Neural progenitor cell (in vitro differentiated cells): Measurements from ENCODE around the gene WFS1. TPM values are rescaled to one million over a fixed set of nuclear protein-coding genes. Genes with fewer than 3 reads are reported as not detected.

Source experiments
- DNase-seq: peaks from one replicate; pipeline ENCODE4 v3.0.0-alpha.2; 2016; ENCODE audit warnings: low spot score
- H2AFZ ChIP-seq: fragments of 200-600 bp; sonication (generic); replicated peaks from 2 replicates; pipeline ENCODE4 v1.6.1; 2016; ENCODE audit warnings: antibody characterized with exemption
- H3F3A ChIP-seq: fragments of 200-600 bp; sonication (generic); 2 replicates; pipeline ENCODE4 v1.6.1; 2016; ENCODE audit warnings: antibody characterized with exemption, low read depth
- H3K27ac ChIP-seq: fragments of 200-600 bp; sonication (generic); 2 replicates; pipeline ENCODE4 v1.5.1; 2016; ENCODE audit warnings: mild to moderate bottlenecking
- H3K27me3 ChIP-seq: fragments of 200-600 bp; sonication (generic); 2 replicates; pipeline ENCODE4 v1.6.1; 2016; ENCODE audit warnings: mild to moderate bottlenecking, moderate library complexity
- H3K36me3 ChIP-seq: fragments of 200-600 bp; sonication (generic); 2 replicates; pipeline ENCODE4 v1.5.1; 2016
- H3K4me1 ChIP-seq: fragments of 200-600 bp; sonication (generic); 2 replicates; pipeline ENCODE4 v1.6.1; 2016; ENCODE audit warnings: mixed run types
- H3K4me2 ChIP-seq: fragments of 200-600 bp; sonication (generic); 2 replicates; pipeline ENCODE4 v1.6.1; 2016
- H3K4me3 ChIP-seq: fragments of 200-600 bp; sonication (generic); 2 replicates; pipeline ENCODE4 v1.5.1; 2016
- H3K79me2 ChIP-seq: fragments of 200-600 bp; sonication (generic); 2 replicates; pipeline ENCODE4 v1.6.1; 2016; ENCODE audit warnings: low read depth
- H3K9ac ChIP-seq: fragments of 200-600 bp; sonication (generic); 2 replicates; pipeline ENCODE4 v1.6.1; 2016
- H3K9me3 ChIP-seq: fragments of 200-600 bp; sonication (generic); 2 replicates; pipeline ENCODE4 v1.5.1; 2016; ENCODE audit warnings: low read depth
- H4K20me1 ChIP-seq: fragments of 200-600 bp; sonication (generic); 2 replicates; pipeline ENCODE4 v1.6.1; 2016; ENCODE audit warnings: low read depth
- H3K27ac Mint-ChIP-seq: 3 replicates; pipeline ENCODE4 v1.8.0; 2021; ENCODE audit warnings: mixed read lengths
- H3K27me3 Mint-ChIP-seq: 2 replicates; pipeline ENCODE4 v1.8.0; 2022; ENCODE audit warnings: low read depth, mild to moderate bottlenecking, inconsistent platforms, moderate library complexity, mixed read lengths; ENCODE audit not compliant: insufficient read depth
- H3K36me3 Mint-ChIP-seq: 3 replicates; pipeline ENCODE4 v1.8.0; 2021; ENCODE audit warnings: mixed read lengths
- H3K4me1 Mint-ChIP-seq: 3 replicates; pipeline ENCODE4 v1.8.0; 2021; ENCODE audit warnings: mixed read lengths
- H3K4me3 Mint-ChIP-seq: 3 replicates; pipeline ENCODE4 v1.8.0; 2021; ENCODE audit warnings: mild to moderate bottlenecking, moderate library complexity, mixed read lengths
- H3K9me3 Mint-ChIP-seq: 3 replicates; pipeline ENCODE4 v1.8.0; 2020; ENCODE audit warnings: mixed read lengths
- CTCF ChIP-seq: fragments of 200-600 bp; sonication (generic); IDR thresholded peaks from 2 replicates; pipeline ENCODE4 v1.5.1; 2017; ENCODE audit warnings: antibody characterized with exemption, mild to moderate bottlenecking
- EZH2 ChIP-seq: fragments of 200-600 bp; sonication (generic); IDR thresholded peaks from 2 replicates; pipeline ENCODE4 v1.6.1; 2017; ENCODE audit warnings: antibody characterized with exemption, mild to moderate bottlenecking, moderate library complexity
- EZH2phosphoT487 ChIP-seq: fragments of 200-600 bp; sonication (generic); IDR thresholded peaks from 2 replicates; pipeline ENCODE4 v1.6.1; 2017; ENCODE audit warnings: antibody characterized with exemption
- total RNA-seq: library from RNA; depleted of rRNA; stranded (reverse); fragments of >200 nt; gene quantifications from 2 replicates; pipeline ENCODE4 v1.2.3, GENCODE V29; 2015; ENCODE audit warnings: low replicate concordance

The WFS1 gene
- total RNA-seq, 1 donor from 2014 or later = 8.8 TPM

GRCh38 chr4:6230502-6230785 lies 39.2 kb upstream of the WFS1 start:
- Histone ChIP-seq H3K9ac (no peak overlapping the region), H3K36me3 (no peaks in the 10 kb centered on the region), H3K4me2 (no peak overlapping the region), H3K27me3 (no peaks in the 10 kb centered on the region), H3K9me3 (no peaks in the 10 kb centered on the region), H2AFZ (no peak overlapping the region), H4K20me1 (peaks cover 5% of the 10 kb centered on the region), H3K4me1 (no peaks in the 10 kb centered on the region), H3F3A (no peaks in the 10 kb centered on the region), H3K79me2 (no peaks in the 10 kb centered on the region), H3K27ac (no peak overlapping the region), H3K4me3 (no peak overlapping the region)
- no peak for DNase-seq
- peaks cover 15% of the 10 kb centered on the region for H3K27me3 Mint-ChIP-seq
- H3K27ac Mint-ChIP-seq = no peak overlapping the region
- H3K36me3 Mint-ChIP-seq = no peaks in the 10 kb centered on the region
- H3K4me3 Mint-ChIP-seq = no peak overlapping the region
- TF ChIP-seq EZH2 = no peak
- no peak for TF ChIP-seq EZH2phosphoT487
- no peak for TF ChIP-seq CTCF
- no peaks in the 10 kb centered on the region for H3K9me3 Mint-ChIP-seq
- H3K4me1 Mint-ChIP-seq = no peaks in the 10 kb centered on the region

DNA sequence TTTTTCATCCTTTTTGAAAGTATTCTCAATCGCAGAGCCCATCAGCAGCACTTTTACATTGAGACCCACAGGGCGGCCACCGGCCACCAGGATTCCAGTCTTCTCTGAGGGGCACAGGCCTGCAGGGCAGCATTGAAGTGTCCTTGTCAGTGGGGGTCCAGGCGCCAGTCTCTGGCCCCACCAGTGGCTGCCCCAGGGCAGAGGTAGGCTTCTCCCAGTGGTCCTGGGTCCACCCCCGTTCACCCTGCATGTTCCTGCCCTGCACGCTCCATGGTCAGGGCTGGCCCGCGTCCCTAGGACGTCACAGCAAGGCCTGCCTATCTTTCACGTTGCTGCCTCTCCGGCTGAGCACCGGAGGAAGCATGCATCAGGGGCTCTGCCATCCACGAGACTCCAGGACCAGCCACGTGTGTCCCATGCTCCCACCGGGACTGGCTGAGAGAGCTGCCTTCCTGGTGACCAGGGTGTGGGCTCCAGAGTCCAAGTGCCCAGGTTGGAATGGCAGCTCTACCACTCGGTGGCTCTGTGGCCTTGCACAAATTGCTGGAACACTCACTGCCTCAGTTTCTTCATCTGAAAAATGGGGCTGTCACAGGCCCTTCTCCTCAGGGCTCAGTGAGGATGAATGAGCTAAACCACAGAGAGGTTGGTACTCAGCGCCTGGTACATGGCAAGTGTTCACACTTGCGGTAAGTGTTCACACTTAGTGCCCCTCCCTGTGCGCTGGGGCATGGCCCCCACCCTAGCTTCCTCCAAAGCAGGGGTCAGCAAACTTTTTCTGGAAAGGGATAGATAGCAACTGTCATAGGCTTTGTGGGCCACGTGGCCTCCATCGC lies 38.6 kb upstream of the WFS1 start:
- peaks cover 2% of the 10 kb centered on the region for H3K4me1 Mint-ChIP-seq
- Histone ChIP-seq H3F3A (no peaks in the 10 kb centered on the region), H3K9ac (no peak overlapping the region), H3K27ac (no peak overlapping the region), H3K36me3 (no peaks in the 10 kb centered on the region), H3K4me1 (no peaks in the 10 kb centered on the region), H3K79me2 (no peaks in the 10 kb centered on the region), H3K4me3 (no peak overlapping the region), H3K27me3 (no peaks in the 10 kb centered on the region), H4K20me1 (no peaks in the 10 kb centered on the region), H3K4me2 (no peak overlapping the region), H3K9me3 (no peaks in the 10 kb centered on the region), H2AFZ (no peak overlapping the region)
- H3K27me3 Mint-ChIP-seq = peaks cover 13% of the 10 kb centered on the region
- H3K27ac Mint-ChIP-seq = no peak overlapping the region
- H3K9me3 Mint-ChIP-seq = no peaks in the 10 kb centered on the region
- no peak for DNase-seq
- no peak overlapping the region for H3K4me3 Mint-ChIP-seq
- H3K36me3 Mint-ChIP-seq = no peaks in the 10 kb centered on the region
- no peak for TF ChIP-seq CTCF
- TF ChIP-seq EZH2 = no peak
- no peak for TF ChIP-seq EZH2phosphoT487

GRCh38 chr4:6231663-6232165 lies 37.9 kb upstream of the WFS1 start:
- no peak overlapping the region for H3K4me3 Mint-ChIP-seq
- Histone ChIP-seq H3K79me2 (no peaks in the 10 kb centered on the region), H3K9ac (no peak overlapping the region), H4K20me1 (no peaks in the 10 kb centered on the region), H3K4me2 (no peak overlapping the region), H3K9me3 (no peaks in the 10 kb centered on the region), H3F3A (no peaks in the 10 kb centered on the region), H3K36me3 (no peaks in the 10 kb centered on the region), H3K27ac (no peak overlapping the region), H3K4me1 (no peaks in the 10 kb centered on the region), H3K4me3 (no peak overlapping the region), H2AFZ (no peak overlapping the region), H3K27me3 (no peaks in the 10 kb centered on the region)
- no peaks in the 10 kb centered on the region for H3K36me3 Mint-ChIP-seq
- H3K27ac Mint-ChIP-seq = no peak overlapping the region
- peaks cover 5% of the 10 kb centered on the region for H3K4me1 Mint-ChIP-seq
- DNase-seq = no peak
- no peaks in the 10 kb centered on the region for H3K9me3 Mint-ChIP-seq
- TF ChIP-seq CTCF (no peak), EZH2 (no peak), EZH2phosphoT487 (no peak)
- peaks cover 10% of the 10 kb centered on the region for H3K27me3 Mint-ChIP-seq
